ENCODE results near the gene GPX4.

GPX4 gene

DNA sequence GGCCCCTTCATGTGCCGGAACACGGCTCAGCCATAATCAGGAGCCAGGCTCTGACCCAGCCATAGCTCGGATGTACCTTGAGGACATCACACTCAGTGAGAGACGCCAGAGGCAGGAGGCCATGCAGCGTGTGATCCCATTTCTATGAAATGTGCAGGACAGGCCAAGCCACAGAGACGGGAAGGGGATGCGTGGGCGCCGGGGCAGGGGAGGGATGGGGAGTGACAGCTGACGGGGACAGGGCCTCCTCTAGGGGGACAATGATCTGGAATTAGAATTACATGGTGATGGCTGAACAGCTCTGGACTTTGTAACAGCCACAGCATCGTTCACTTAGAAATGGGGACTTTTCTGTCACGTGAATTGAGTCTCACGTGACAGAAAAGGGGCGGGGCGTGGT is 35.3 kb downstream of the GPX4 start:
- no peaks in the 10 kb centered on the region for H3K27me3 ChIP-seq (ENCODE audit: insufficient read depth, low read depth)
- H2AFZ ChIP-seq (ENCODE audit: low read depth) = no peak overlapping the region
- H3K36me3 ChIP-seq (ENCODE audit: insufficient read depth) = no peaks in the 10 kb centered on the region
- H3K4me2 ChIP-seq = no peak overlapping the region
- H3K4me3 ChIP-seq (IDR thresholded peaks at IDR 0.05; ENCODE audit: insufficient read depth, low read depth, low read length) = no peak overlapping the region
- H3K9ac ChIP-seq = no peak overlapping the region
- H3K79me2 ChIP-seq (ENCODE audit: insufficient read depth, low read depth) = no peaks in the 10 kb centered on the region
- H4K20me1 ChIP-seq (ENCODE audit: insufficient read depth) = no peaks in the 10 kb centered on the region
- no peak overlapping the region for H3K27ac ChIP-seq
- TF ChIP-seq, protein P1, sequence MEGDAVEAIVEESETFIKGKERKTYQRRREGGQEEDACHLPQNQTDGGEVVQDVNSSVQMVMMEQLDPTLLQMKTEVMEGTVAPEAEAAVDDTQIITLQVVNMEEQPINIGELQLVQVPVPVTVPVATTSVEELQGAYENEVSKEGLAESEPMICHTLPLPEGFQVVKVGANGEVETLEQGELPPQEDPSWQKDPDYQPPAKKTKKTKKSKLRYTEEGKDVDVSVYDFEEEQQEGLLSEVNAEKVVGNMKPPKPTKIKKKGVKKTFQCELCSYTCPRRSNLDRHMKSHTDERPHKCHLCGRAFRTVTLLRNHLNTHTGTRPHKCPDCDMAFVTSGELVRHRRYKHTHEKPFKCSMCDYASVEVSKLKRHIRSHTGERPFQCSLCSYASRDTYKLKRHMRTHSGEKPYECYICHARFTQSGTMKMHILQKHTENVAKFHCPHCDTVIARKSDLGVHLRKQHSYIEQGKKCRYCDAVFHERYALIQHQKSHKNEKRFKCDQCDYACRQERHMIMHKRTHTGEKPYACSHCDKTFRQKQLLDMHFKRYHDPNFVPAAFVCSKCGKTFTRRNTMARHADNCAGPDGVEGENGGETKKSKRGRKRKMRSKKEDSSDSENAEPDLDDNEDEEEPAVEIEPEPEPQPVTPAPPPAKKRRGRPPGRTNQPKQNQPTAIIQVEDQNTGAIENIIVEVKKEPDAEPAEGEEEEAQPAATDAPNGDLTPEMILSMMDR (conservative IDR thresholded peaks at IDR 0.05; ENCODE audit: low read depth, low read length) = no peak
- no peaks in the 10 kb centered on the region for H3K4me1 ChIP-seq (ENCODE audit: low read depth, poor library complexity, severe bottlenecking)

DNA sequence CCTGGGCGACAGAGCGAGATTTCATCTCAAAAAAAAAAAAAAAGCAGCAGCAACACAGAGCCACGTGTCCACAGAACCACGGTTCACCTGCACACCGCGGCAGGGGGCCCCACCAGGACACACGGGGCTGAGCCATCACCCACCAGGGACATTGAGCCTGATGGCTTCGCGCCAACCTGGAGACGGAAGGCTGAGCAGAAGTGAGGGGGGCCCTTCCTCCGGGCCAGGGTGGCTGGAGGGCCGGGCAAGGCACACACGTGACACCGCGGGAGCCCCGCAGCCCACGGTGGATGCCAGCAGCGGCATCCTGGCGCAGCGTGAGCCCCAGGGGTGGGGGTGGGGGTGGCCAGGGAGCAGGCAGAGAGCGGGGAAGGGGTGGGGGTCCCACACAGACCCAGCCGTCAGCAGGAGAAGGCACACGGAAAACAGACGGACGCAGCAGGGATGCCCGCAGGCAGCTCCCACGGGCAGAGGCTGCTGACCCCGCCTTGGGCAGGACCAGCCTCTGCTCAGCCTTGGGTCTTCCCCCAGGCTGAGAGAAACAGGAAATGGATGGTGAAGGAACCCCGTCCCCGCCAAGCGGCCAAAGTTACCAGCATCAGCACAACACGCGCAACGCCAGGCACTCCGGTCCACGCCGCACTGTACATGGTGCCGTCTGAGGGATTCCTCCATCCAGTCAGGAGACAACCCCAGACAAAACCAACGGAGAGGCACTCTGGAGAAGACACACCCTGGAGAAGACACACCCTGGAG is 36.7 kb downstream of the GPX4 start:
- no peak overlapping the region for H3K4me2 ChIP-seq

DNA sequence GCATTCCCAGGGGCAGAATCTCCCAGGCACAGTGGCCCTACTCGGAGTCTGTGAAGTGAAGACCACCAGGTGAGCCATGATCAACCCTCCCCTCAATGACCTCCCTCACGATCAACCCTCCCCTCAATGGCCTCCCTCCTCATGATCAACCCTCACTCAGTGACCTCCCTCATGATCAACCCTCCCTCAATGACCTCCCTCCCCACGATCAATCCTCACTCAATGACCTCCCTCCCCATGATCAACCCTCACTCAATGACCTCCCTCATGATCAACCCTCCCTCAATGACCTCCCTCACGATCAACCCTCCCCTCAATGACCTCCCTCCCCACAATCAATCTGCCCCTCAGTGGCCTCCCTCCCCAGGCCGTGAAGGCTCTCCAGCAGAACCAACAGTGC is 38.1 kb downstream of the GPX4 start:
- no peak overlapping the region for H3K9ac ChIP-seq
- H3K4me1 ChIP-seq (ENCODE audit: low read depth, poor library complexity, severe bottlenecking) = no peaks in the 10 kb centered on the region
- no peak overlapping the region for H3K4me3 ChIP-seq (IDR thresholded peaks at IDR 0.05; ENCODE audit: insufficient read depth, low read depth, low read length)
- no peaks in the 10 kb centered on the region for H4K20me1 ChIP-seq (ENCODE audit: insufficient read depth)
- H3K79me2 ChIP-seq (ENCODE audit: insufficient read depth, low read depth) = no peaks in the 10 kb centered on the region
- H3K27me3 ChIP-seq (ENCODE audit: insufficient read depth, low read depth) = no peaks in the 10 kb centered on the region
- H3K4me2 ChIP-seq = no peak overlapping the region
- no peaks in the 10 kb centered on the region for H3K36me3 ChIP-seq (ENCODE audit: insufficient read depth)
- TF ChIP-seq, protein P1 (conservative IDR thresholded peaks at IDR 0.05; ENCODE audit: low read depth, low read length) = no peak
- no peak overlapping the region for H2AFZ ChIP-seq (ENCODE audit: low read depth)
- H3K27ac ChIP-seq = no peak overlapping the region

More for the DNA sequence above, 36.7 kb downstream of the GPX4 start:
- no peak overlapping the region for H3K27ac ChIP-seq
- no peaks in the 10 kb centered on the region for H3K27me3 ChIP-seq (ENCODE audit: insufficient read depth, low read depth)
- H4K20me1 ChIP-seq (ENCODE audit: insufficient read depth) = no peaks in the 10 kb centered on the region
- no peak overlapping the region for H3K4me3 ChIP-seq (IDR thresholded peaks at IDR 0.05; ENCODE audit: insufficient read depth, low read depth, low read length)
- H3K79me2 ChIP-seq (ENCODE audit: insufficient read depth, low read depth) = no peaks in the 10 kb centered on the region
- H2AFZ ChIP-seq (ENCODE audit: low read depth) = no peak overlapping the region
- H3K36me3 ChIP-seq (ENCODE audit: insufficient read depth) = no peaks in the 10 kb centered on the region
- no peak overlapping the region for H3K9ac ChIP-seq
- H3K4me1 ChIP-seq (ENCODE audit: low read depth, poor library complexity, severe bottlenecking) = no peaks in the 10 kb centered on the region
- TF ChIP-seq, protein P1 (conservative IDR thresholded peaks at IDR 0.05; ENCODE audit: low read depth, low read length) = no peak

DNA sequence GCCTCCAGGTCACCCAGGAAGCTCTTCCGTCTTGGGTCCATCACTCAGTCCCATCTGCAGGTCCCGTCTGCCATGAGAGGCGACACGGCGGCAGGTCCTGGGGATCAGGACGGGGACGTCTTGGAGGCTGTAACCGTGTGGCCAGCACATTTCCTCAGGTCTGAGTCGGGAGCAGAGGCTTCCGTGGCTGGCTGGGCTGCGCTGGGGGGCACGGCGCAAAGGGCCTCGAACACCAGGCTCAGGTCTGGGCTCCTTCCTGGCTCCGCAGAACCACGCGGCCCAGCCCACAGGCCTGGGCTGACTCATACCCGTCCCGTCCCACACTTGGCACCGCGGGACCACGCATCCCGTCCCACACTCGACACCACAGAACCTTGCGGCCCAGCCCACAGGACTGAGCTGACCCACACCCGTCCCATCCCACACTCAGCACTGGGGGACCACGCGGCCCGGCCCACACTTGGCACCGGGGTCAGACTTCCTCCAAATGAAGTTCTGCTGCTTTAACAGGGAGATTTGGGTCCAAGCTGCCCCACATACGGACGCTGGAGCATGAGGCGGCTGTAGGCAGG is 40.1 kb downstream of the GPX4 start:
- no peaks in the 10 kb centered on the region for H4K20me1 ChIP-seq (ENCODE audit: insufficient read depth)
- no peak overlapping the region for H3K4me3 ChIP-seq (IDR thresholded peaks at IDR 0.05; ENCODE audit: insufficient read depth, low read depth, low read length)
- H3K79me2 ChIP-seq (ENCODE audit: insufficient read depth, low read depth) = no peaks in the 10 kb centered on the region
- H3K27me3 ChIP-seq (ENCODE audit: insufficient read depth, low read depth) = no peaks in the 10 kb centered on the region
- H3K4me2 ChIP-seq = no peak overlapping the region
- H3K27ac ChIP-seq = no peak overlapping the region
- TF ChIP-seq, protein P1 (conservative IDR thresholded peaks at IDR 0.05; ENCODE audit: low read depth, low read length) = no peak
- no peak overlapping the region for H3K9ac ChIP-seq
- no peaks in the 10 kb centered on the region for H3K4me1 ChIP-seq (ENCODE audit: low read depth, poor library complexity, severe bottlenecking)
- no peak overlapping the region for H2AFZ ChIP-seq (ENCODE audit: low read depth)
- no peaks in the 10 kb centered on the region for H3K36me3 ChIP-seq (ENCODE audit: insufficient read depth)

Measured in KMS-11 (cell line).